AG10803 (cell line): Measurements from ENCODE around the gene GABPA.
"Not testable (repeated sequence)": the region's sequence is repeated elsewhere in the genome, so short reads cannot be mapped to it uniquely, and the experiment has no call there.

Source experiments
- DNase-seq: peaks from one replicate; pipeline ENCODE4 v3.0.0; 2010; ENCODE audit warnings: low read depth
- H3K4me3 ChIP-seq: 2 replicates; pipeline ENCODE4 v1.5.1; 2011; ENCODE audit warnings: mild to moderate bottlenecking, low read length, control low read depth
- CTCF ChIP-seq: conservative IDR thresholded peaks from 2 replicates; pipeline ENCODE4 v1.5.1; 2011; ENCODE audit warnings: mild to moderate bottlenecking, low read length, control low read depth, inconsistent platforms

Gene GABPA

GRCh38 chr21:25734904-25735645 is at the start of gene GABPA, which contains the start of gene ATP5PF:
Gene GABPA, plus strand, starts transcription at chr21:25734972. Its CDS starts 6,627 bp downstream, at chr21:25741599.
Gene ATP5PF, minus strand, starts transcription at chr21:25734904. Its CDS starts 5,110 bp downstream, at chr21:25729794.
- peak; percentile 99 for DNase-seq
- H3K4me3 ChIP-seq: peak within 1 kb of the TSS; percentile 81
- TF ChIP-seq CTCF: 0 out of 2 replicates have a peak, but pooled peaks have one; percentile 2

- no peak for DNase-seq
- TF ChIP-seq CTCF: no peak
- no peak overlapping the region for H3K4me3 ChIP-seq
Observed at GRCh38 chr21:25687787-25688186, 47.0 kb upstream of the GABPA start.

- DNase-seq: peak; percentile 58
- no peak for TF ChIP-seq CTCF
- H3K4me3 ChIP-seq: no peak overlapping the region
Observed at GRCh38 chr21:25688275-25689155, 46.3 kb upstream of the GABPA start.

GRCh38 chr21:25689226-25689625 is 45.5 kb upstream of the GABPA start:
- H3K4me3 ChIP-seq: no peak overlapping the region
- no peak for TF ChIP-seq CTCF
- DNase-seq: peak; percentile 37

GRCh38 chr21:25691976-25692375 is 42.8 kb upstream of the GABPA start:
- no peak overlapping the region for H3K4me3 ChIP-seq
- DNase-seq: no peak
- TF ChIP-seq CTCF: no peak

GRCh38 chr21:25695461-25695860 is 39.3 kb upstream of the GABPA start:
- not testable (repeated sequence) for DNase-seq, H3K4me3 ChIP-seq

GRCh38 chr21:25700741-25701140 is 34.0 kb upstream of the GABPA start:
- no peak for DNase-seq
- no peak overlapping the region for H3K4me3 ChIP-seq
- TF ChIP-seq CTCF: no peak
